ENCODE data around the gene SLC15A4. TPM values are rescaled to one million over a fixed set of nuclear protein-coding genes. Genes with fewer than 3 reads are reported as not detected.

SLC15A4 gene
- total and polyA plus RNA-seq, 4 donors: 7.3 to 25.3 (median 14.9) TPM

DNA sequence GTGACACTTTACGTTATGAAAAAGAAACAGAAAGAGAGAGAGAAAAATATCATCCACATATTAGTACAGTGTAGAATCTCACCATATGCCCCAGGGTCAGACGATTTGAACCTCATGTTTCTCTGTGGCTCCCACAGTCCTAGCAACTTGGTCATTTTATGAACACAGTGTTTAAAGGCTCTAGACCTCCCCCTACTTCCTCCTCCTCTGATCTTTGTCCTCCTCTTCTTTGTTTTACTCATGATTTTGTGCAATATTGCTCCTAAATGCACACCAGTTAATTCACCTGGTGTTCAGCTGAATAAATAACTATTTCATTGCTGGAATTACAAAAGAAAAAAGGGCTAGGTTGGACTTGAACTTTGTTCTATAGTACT lies 47.7 kb upstream of the SLC15A4 start:
- peaks cover 0 to under 1% (median 0%) of the 10 kb centered on the region in 4 donors for H3K36me3 ChIP-seq (ENCODE audit: control insufficient read depth in 4 of 4, insufficient read depth in 3 of 4, low read depth in 1 of 4, low read length in 3 of 4)
- H3K27me3 ChIP-seq (ENCODE audit: control insufficient read depth in 4 of 4, insufficient read depth in 4 of 4, low read length in 3 of 4): no peaks in the 10 kb centered on the region
- TF ChIP-seq GABPA (IDR thresholded peaks at IDR 0.05 in 1 of 2, conservative IDR thresholded peaks at IDR 0.05 in 1 of 2): peak in 1 of 2 donors; percentile 60
- TF ChIP-seq RAD21 (IDR thresholded peaks at IDR 0.05): peak; percentile 35 to 66
- peak; percentile 76 for TF ChIP-seq FOXA2 (IDR thresholded peaks at IDR 0.05)
- TF ChIP-seq RXRA (IDR thresholded peaks at IDR 0.05): peak; percentile 75 to 88
- TF ChIP-seq HNF4A (conservative IDR thresholded peaks at IDR 0.05): peak; percentile 92
- peak; percentile 55 to 83 for TF ChIP-seq JUND (IDR thresholded peaks at IDR 0.05)
- no peak for TF ChIP-seq TAF1 (conservative IDR thresholded peaks at IDR 0.05)
- peak; percentile 78 for TF ChIP-seq FOXA1 (IDR thresholded peaks at IDR 0.05)
- TF ChIP-seq, protein P1, sequence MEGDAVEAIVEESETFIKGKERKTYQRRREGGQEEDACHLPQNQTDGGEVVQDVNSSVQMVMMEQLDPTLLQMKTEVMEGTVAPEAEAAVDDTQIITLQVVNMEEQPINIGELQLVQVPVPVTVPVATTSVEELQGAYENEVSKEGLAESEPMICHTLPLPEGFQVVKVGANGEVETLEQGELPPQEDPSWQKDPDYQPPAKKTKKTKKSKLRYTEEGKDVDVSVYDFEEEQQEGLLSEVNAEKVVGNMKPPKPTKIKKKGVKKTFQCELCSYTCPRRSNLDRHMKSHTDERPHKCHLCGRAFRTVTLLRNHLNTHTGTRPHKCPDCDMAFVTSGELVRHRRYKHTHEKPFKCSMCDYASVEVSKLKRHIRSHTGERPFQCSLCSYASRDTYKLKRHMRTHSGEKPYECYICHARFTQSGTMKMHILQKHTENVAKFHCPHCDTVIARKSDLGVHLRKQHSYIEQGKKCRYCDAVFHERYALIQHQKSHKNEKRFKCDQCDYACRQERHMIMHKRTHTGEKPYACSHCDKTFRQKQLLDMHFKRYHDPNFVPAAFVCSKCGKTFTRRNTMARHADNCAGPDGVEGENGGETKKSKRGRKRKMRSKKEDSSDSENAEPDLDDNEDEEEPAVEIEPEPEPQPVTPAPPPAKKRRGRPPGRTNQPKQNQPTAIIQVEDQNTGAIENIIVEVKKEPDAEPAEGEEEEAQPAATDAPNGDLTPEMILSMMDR (IDR thresholded peaks at IDR 0.05; ENCODE audit: low read depth, low read length, missing input control): no peak
- peak; percentile 87 for TF ChIP-seq SP1 (IDR thresholded peaks at IDR 0.05)
- peak; percentile 69 for TF ChIP-seq REST (IDR thresholded peaks at IDR 0.05)
- TF ChIP-seq MAX (IDR thresholded peaks at IDR 0.05): peak; percentile 76
- TF ChIP-seq YY1 (IDR thresholded peaks at IDR 0.05): peak; percentile 71
- TF ChIP-seq ATF3 (IDR thresholded peaks at IDR 0.05): peak; percentile 53
- TF ChIP-seq EGR1 (IDR thresholded peaks at IDR 0.05; ENCODE audit: low read depth in 2 of 2): peak in 1 of 2 donors; percentile 31
- peak; percentile 84 for TF ChIP-seq HNF4G (IDR thresholded peaks at IDR 0.05)
- no peak for TF ChIP-seq NR2F2 (IDR thresholded peaks at IDR 0.05)
- TF ChIP-seq, protein P2, sequence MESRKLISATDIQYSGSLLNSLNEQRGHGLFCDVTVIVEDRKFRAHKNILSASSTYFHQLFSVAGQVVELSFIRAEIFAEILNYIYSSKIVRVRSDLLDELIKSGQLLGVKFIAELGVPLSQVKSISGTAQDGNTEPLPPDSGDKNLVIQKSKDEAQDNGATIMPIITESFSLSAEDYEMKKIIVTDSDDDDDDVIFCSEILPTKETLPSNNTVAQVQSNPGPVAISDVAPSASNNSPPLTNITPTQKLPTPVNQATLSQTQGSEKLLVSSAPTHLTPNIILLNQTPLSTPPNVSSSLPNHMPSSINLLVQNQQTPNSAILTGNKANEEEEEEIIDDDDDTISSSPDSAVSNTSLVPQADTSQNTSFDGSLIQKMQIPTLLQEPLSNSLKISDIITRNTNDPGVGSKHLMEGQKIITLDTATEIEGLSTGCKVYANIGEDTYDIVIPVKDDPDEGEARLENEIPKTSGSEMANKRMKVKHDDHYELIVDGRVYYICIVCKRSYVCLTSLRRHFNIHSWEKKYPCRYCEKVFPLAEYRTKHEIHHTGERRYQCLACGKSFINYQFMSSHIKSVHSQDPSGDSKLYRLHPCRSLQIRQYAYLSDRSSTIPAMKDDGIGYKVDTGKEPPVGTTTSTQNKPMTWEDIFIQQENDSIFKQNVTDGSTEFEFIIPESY (IDR thresholded peaks at IDR 0.05): peak; percentile 85
- peak overlapping the region; percentile 80 to 89 for H3K27ac ChIP-seq (ENCODE audit: low read depth in 1 of 2, low read length in 2 of 2)
- H3K9me3 ChIP-seq (ENCODE audit: control insufficient read depth in 4 of 4, low read length in 3 of 4): no peaks in the 10 kb centered on the region
- 23% methylated on average over 2 of the region's 2 CpGs for WGBS
- peak overlapping the region; percentile 35 to 70 for H3K9ac ChIP-seq (ENCODE audit: low read depth in 1 of 2, low read length in 2 of 2)
- peaks cover 0 to 16% (median 6%) of the 10 kb centered on the region in 4 donors for H3K4me1 ChIP-seq (ENCODE audit: control insufficient read depth in 4 of 4, insufficient read depth in 4 of 4, low read length in 3 of 4)
- no peak for DNase-seq (ENCODE audit: low spot score)
- peak overlapping the region; percentile 20 to 58 (median 44) for H3K4me3 ChIP-seq (ENCODE audit: low read depth in 1 of 3, low read length in 3 of 3)

All from liver (tissue), 9 donors.